ENCODE measurements around the gene MAEA.

- no peak for TF ChIP-seq CTCF (IDR thresholded peaks at IDR 0.05)
- TF ChIP-seq POLR2A (IDR thresholded peaks at IDR 0.05) = no peak
- no peak for TF ChIP-seq EP300 (IDR thresholded peaks at IDR 0.05)
Measured at GRCh38 chr4:1288786-1289185, 905 bp upstream of the MAEA start.

All from tibial nerve (tissue), 4 donors.